ENCODE measurements around the gene TXNDC5. TPM values are rescaled to one million over a fixed set of nuclear protein-coding genes. Genes with fewer than 3 reads are reported as not detected.

Gene TXNDC5
- total RNA-seq, 4 donors from 2014 or later: 49.2 to 61.1 (median 60.3) TPM

- H3K27ac ChIP-seq: no peak overlapping the region
- no peak for TF ChIP-seq EP300 (IDR thresholded peaks at IDR 0.05)
- no peak for TF ChIP-seq POLR2A (IDR thresholded peaks at IDR 0.05)
- TF ChIP-seq POLR2AphosphoS5 (IDR thresholded peaks at IDR 0.05): no peak
- TF ChIP-seq, protein P1, sequence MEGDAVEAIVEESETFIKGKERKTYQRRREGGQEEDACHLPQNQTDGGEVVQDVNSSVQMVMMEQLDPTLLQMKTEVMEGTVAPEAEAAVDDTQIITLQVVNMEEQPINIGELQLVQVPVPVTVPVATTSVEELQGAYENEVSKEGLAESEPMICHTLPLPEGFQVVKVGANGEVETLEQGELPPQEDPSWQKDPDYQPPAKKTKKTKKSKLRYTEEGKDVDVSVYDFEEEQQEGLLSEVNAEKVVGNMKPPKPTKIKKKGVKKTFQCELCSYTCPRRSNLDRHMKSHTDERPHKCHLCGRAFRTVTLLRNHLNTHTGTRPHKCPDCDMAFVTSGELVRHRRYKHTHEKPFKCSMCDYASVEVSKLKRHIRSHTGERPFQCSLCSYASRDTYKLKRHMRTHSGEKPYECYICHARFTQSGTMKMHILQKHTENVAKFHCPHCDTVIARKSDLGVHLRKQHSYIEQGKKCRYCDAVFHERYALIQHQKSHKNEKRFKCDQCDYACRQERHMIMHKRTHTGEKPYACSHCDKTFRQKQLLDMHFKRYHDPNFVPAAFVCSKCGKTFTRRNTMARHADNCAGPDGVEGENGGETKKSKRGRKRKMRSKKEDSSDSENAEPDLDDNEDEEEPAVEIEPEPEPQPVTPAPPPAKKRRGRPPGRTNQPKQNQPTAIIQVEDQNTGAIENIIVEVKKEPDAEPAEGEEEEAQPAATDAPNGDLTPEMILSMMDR (IDR thresholded peaks at IDR 0.05): no peak
- no peaks in the 10 kb centered on the region for H3K27me3 ChIP-seq
- DNase-seq (ENCODE audit: low spot score in 2 of 2): no peak
- H3K4me1 ChIP-seq: no peaks in the 10 kb centered on the region
- H3K9me3 ChIP-seq: no peaks in the 10 kb centered on the region
- no peaks in the 10 kb centered on the region for H3K36me3 ChIP-seq
- H3K4me3 ChIP-seq: no peak overlapping the region
- 65% methylated on average over 3 of the region's 3 CpGs for WGBS
Measured at GRCh38 chr6:7841781-7842468, 68.7 kb downstream of the TXNDC5 start.

DNA sequence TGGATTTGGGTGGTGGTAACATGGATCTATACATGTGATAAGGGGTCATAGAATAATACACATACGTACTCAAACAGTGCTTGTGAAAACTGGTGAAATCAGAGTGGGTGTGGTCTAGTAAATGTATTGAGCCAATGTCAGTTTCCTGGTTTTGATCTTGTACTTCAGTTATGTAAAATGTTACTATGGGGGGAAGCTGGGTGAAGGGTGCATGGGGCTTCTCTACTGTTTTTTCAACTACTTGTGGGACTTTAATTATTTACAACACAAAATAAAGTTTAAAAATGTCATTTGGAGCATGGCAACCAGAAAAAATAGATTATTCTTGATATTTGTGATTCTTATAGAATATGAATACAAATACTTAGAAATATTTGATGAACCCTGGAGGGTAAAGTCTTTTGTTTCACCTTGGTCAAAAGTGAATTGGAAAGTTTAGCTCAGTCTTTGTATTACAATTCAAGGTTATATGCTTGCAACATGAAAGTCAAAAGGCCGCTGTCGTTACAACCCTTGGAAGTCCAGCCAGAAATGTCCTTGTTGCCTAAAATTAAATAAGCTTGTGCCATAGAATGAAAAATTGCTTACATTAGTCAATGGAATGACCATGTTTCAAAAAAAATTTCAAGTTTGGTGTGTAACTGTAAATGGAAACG is 74.1 kb downstream of the TXNDC5 start:
- H3K27me3 ChIP-seq: no peaks in the 10 kb centered on the region
- no peaks in the 10 kb centered on the region for H3K9me3 ChIP-seq
- H3K36me3 ChIP-seq: no peaks in the 10 kb centered on the region
- H3K4me1 ChIP-seq: no peaks in the 10 kb centered on the region
- WGBS: 95% methylated on average over 4 of the region's 4 CpGs
- no peak for DNase-seq (ENCODE audit: low spot score in 2 of 2)
- TF ChIP-seq POLR2A (IDR thresholded peaks at IDR 0.05) (no peak), EP300 (IDR thresholded peaks at IDR 0.05) (no peak), POLR2AphosphoS5 (IDR thresholded peaks at IDR 0.05) (no peak)
- TF ChIP-seq, protein P1 (IDR thresholded peaks at IDR 0.05): no peak
- no peak overlapping the region for H3K4me3 ChIP-seq
- H3K27ac ChIP-seq: no peak overlapping the region

GRCh38 chr6:7833751-7834070 is 76.9 kb downstream of the TXNDC5 start:
- no peak overlapping the region for H3K27ac ChIP-seq
- H3K4me3 ChIP-seq: no peak overlapping the region
- H3K9me3 ChIP-seq: no peaks in the 10 kb centered on the region
- no peak for DNase-seq (ENCODE audit: low spot score in 2 of 2)
- H3K27me3 ChIP-seq: no peaks in the 10 kb centered on the region
- WGBS: 56% methylated on average over 4 of the region's 4 CpGs
- no peaks in the 10 kb centered on the region for H3K36me3 ChIP-seq
- no peaks in the 10 kb centered on the region for H3K4me1 ChIP-seq
- TF ChIP-seq POLR2AphosphoS5 (IDR thresholded peaks at IDR 0.05) (no peak), EP300 (IDR thresholded peaks at IDR 0.05) (no peak), POLR2A (IDR thresholded peaks at IDR 0.05) (no peak)
- TF ChIP-seq, protein P1 (IDR thresholded peaks at IDR 0.05): no peak

GRCh38 chr6:7832904-7833750 is 77.5 kb downstream of the TXNDC5 start:
- H3K4me1 ChIP-seq: no peaks in the 10 kb centered on the region
- H3K9me3 ChIP-seq: no peaks in the 10 kb centered on the region
- H3K36me3 ChIP-seq: no peaks in the 10 kb centered on the region
- H3K4me3 ChIP-seq: no peak overlapping the region
- no peak overlapping the region for H3K27ac ChIP-seq
- no peak for TF ChIP-seq POLR2A (IDR thresholded peaks at IDR 0.05)
- TF ChIP-seq EP300 (IDR thresholded peaks at IDR 0.05): no peak
- TF ChIP-seq, protein P1 (IDR thresholded peaks at IDR 0.05): no peak
- TF ChIP-seq POLR2AphosphoS5 (IDR thresholded peaks at IDR 0.05): no peak
- DNase-seq (ENCODE audit: low spot score in 2 of 2): no peak
- WGBS: 85% methylated on average over 9 of the region's 9 CpGs
- no peaks in the 10 kb centered on the region for H3K27me3 ChIP-seq

Other genes with a start within 250 kb of the TXNDC5 start
- gene BMP6, start 184.7 kb downstream of the TXNDC5 start, total RNA-seq: 1 to 10 TPM; 1.8 to 7.4 (median 3.8) TPM
- gene BLOC1S5, start 153.6 kb upstream of the TXNDC5 start, total RNA-seq: 10 to 100 TPM in 1 of 4 donors, 1 to 10 TPM in 3; 9.1 to 13.6 (median 9.7) TPM
- gene EEF1E1, start 191.8 kb upstream of the TXNDC5 start, total RNA-seq: 10 to 100 TPM; 15.0 to 42.5 (median 31.3) TPM